Activated T-helper 2 cell treated with anti-CD3 and anti-CD28 coated beads, Interferon-gamma antibody, Interleukin-2, Interleukin-4, amounts not matched to agents 10 μg/mL and 5 μg/mL and 100 μg/mL, durations not matched to agents 14 hours and 24 hours and 36 hours (primary cell): ENCODE results near the gene KCNV2. TPM values are rescaled to one million over a fixed set of nuclear protein-coding genes. Genes with fewer than 3 reads are reported as not detected.
A peak's percentile ranks its signal among the peaks of the same experiment; 100 is the strongest.

Experiments
- DNase-seq: peaks from one replicate; pipeline ENCODE4 v3.0.0; 2021; ENCODE audit warnings: low spot score
- H3K27ac Mint-ChIP-seq: one replicate; pipeline ENCODE4 v1.8.0; 2021; ENCODE audit warnings: mixed read lengths
- H3K27me3 Mint-ChIP-seq: one replicate; pipeline ENCODE4 v1.8.0; 2021; ENCODE audit warnings: low read depth, mixed read lengths
- H3K36me3 Mint-ChIP-seq: one replicate; pipeline ENCODE4 v1.8.0; 2021; ENCODE audit warnings: low read depth, mixed read lengths
- H3K4me1 Mint-ChIP-seq: one replicate; pipeline ENCODE4 v1.8.0; 2021; ENCODE audit warnings: low read depth, mixed read lengths
- H3K4me3 Mint-ChIP-seq: one replicate; pipeline ENCODE4 v1.8.0; 2021; ENCODE audit warnings: low read depth, mild to moderate bottlenecking, moderate library complexity, mixed read lengths
- H3K9me3 Mint-ChIP-seq: one replicate; pipeline ENCODE4 v1.8.0; 2021; ENCODE audit warnings: mixed read lengths
- intact Hi-C: fragments of 100-400 bp; cut with micrococcal nuclease; formaldehyde crosslinking; loops from one replicate; pipeline ENCODE4 v1.15.1; 2023
- total RNA-seq: library from RNA; stranded (reverse); gene quantifications from 2 replicates; pipeline ENCODE4 v1.2.3, GENCODE V29; 2022

Gene KCNV2
- total RNA-seq, 1 donor from 2014 or later, result not detected

- intact Hi-C loops, result no loop called here
- H3K27ac Mint-ChIP-seq, result no peak overlapping the region
- H3K4me3 Mint-ChIP-seq, result no peak overlapping the region
- H3K4me1 Mint-ChIP-seq, result peaks cover 5% of the 10 kb centered on the region
- no peaks in the 10 kb centered on the region for H3K9me3 Mint-ChIP-seq
- no peaks in the 10 kb centered on the region for H3K27me3 Mint-ChIP-seq
- H3K36me3 Mint-ChIP-seq, result peaks cover 9% of the 10 kb centered on the region
- DNase-seq, result no peak
Observed at GRCh38 chr9:2743937-2744529, 26.7 kb downstream of the KCNV2 start.

GRCh38 chr9:2745560-2746380 is 28.5 kb downstream of the KCNV2 start:
- DNase-seq, result no peak
- peaks cover 20% of the 10 kb centered on the region for H3K36me3 Mint-ChIP-seq
- H3K27ac Mint-ChIP-seq, result peak overlapping the region; percentile 18
- H3K27me3 Mint-ChIP-seq, result no peaks in the 10 kb centered on the region
- H3K4me3 Mint-ChIP-seq, result no peak overlapping the region
- intact Hi-C loops, result no loop called here
- no peaks in the 10 kb centered on the region for H3K9me3 Mint-ChIP-seq
- peaks cover 5% of the 10 kb centered on the region for H3K4me1 Mint-ChIP-seq

GRCh38 chr9:2749485-2749884 is 32.2 kb downstream of the KCNV2 start:
- intact Hi-C loops, result no loop called here
- no peak overlapping the region for H3K27ac Mint-ChIP-seq
- no peak overlapping the region for H3K4me3 Mint-ChIP-seq
- peaks cover 11% of the 10 kb centered on the region for H3K4me1 Mint-ChIP-seq
- H3K27me3 Mint-ChIP-seq, result no peaks in the 10 kb centered on the region
- H3K9me3 Mint-ChIP-seq, result no peaks in the 10 kb centered on the region
- H3K36me3 Mint-ChIP-seq, result peaks cover 28% of the 10 kb centered on the region
- DNase-seq, result no peak

- intact Hi-C loops, result no loop called here
- Mint-ChIP-seq H3K4me3 (no peak overlapping the region), H3K27ac (no peak overlapping the region), H3K9me3 (no peaks in the 10 kb centered on the region), H3K36me3 (peaks cover 38% of the 10 kb centered on the region), H3K27me3 (no peaks in the 10 kb centered on the region), H3K4me1 (peaks cover 6% of the 10 kb centered on the region)
- DNase-seq, result no peak
Observed at GRCh38 chr9:2755285-2755684, 38.0 kb downstream of the KCNV2 start.

GRCh38 chr9:2758162-2758897 is 41.0 kb downstream of the KCNV2 start:
- no peak for DNase-seq
- Mint-ChIP-seq H3K9me3 (no peaks in the 10 kb centered on the region), H3K36me3 (peaks cover 44% of the 10 kb centered on the region), H3K27me3 (no peaks in the 10 kb centered on the region), H3K4me1 (peaks cover 13% of the 10 kb centered on the region), H3K4me3 (no peak overlapping the region), H3K27ac (no peak overlapping the region)
- intact Hi-C loops, result no loop called here

GRCh38 chr9:2758898-2759510 is 41.7 kb downstream of the KCNV2 start:
- Mint-ChIP-seq H3K27ac (no peak overlapping the region), H3K4me1 (peaks cover 17% of the 10 kb centered on the region), H3K9me3 (no peaks in the 10 kb centered on the region), H3K4me3 (no peak overlapping the region), H3K27me3 (no peaks in the 10 kb centered on the region), H3K36me3 (peaks cover 49% of the 10 kb centered on the region)
- DNase-seq, result no peak
- intact Hi-C loops, result no loop called here

GRCh38 chr9:2761424-2761823 is 44.1 kb downstream of the KCNV2 start:
- intact Hi-C loops, result loop anchor here (5.0 to 10.0 kb wide), 2 partner anchors 36 to 763 kb away; partner anchors contain the start of gene RFX3
- no peaks in the 10 kb centered on the region for H3K9me3 Mint-ChIP-seq
- DNase-seq, result no peak
- no peak overlapping the region for H3K27ac Mint-ChIP-seq
- peaks cover 33% of the 10 kb centered on the region for H3K4me1 Mint-ChIP-seq
- no peak overlapping the region for H3K4me3 Mint-ChIP-seq
- H3K27me3 Mint-ChIP-seq, result no peaks in the 10 kb centered on the region
- H3K36me3 Mint-ChIP-seq, result peaks cover 52% of the 10 kb centered on the region

- H3K4me3 Mint-ChIP-seq, result no peak overlapping the region
Observed at GRCh38 chr9:2764353-2764752, 47.0 kb downstream of the KCNV2 start.

GRCh38 chr9:2765250-2765880 is 48.1 kb downstream of the KCNV2 start:
- Mint-ChIP-seq H3K27me3 (no peaks in the 10 kb centered on the region), H3K4me1 (peaks cover 33% of the 10 kb centered on the region), H3K27ac (peak overlapping the region; percentile 90), H3K4me3 (no peak overlapping the region), H3K9me3 (no peaks in the 10 kb centered on the region), H3K36me3 (peaks cover 62% of the 10 kb centered on the region)
- intact Hi-C loops, result loop anchor here (2.0 to 10.0 kb wide), 3 partner anchors 51 to 759 kb away; partner anchors contain the start of genes PUM3 and RFX3
- DNase-seq, result no peak

More at GRCh38 chr9:2764353-2764752, 47.0 kb downstream of the KCNV2 start:
- Mint-ChIP-seq H3K9me3 (no peaks in the 10 kb centered on the region), H3K36me3 (peaks cover 63% of the 10 kb centered on the region), H3K27me3 (no peaks in the 10 kb centered on the region), H3K27ac (peak overlapping the region; percentile 91), H3K4me1 (peaks cover 33% of the 10 kb centered on the region)
- intact Hi-C loops, result loop anchor here (1.0 to 10.0 kb wide), 7 partner anchors 33 to 760 kb away; partner anchors contain the start of genes PUM3 and RFX3
- DNase-seq, result peak; percentile 55

- Mint-ChIP-seq H3K4me1 (peaks cover 30% of the 10 kb centered on the region), H3K36me3 (peaks cover 64% of the 10 kb centered on the region), H3K27ac (no peak overlapping the region), H3K4me3 (no peak overlapping the region), H3K27me3 (no peaks in the 10 kb centered on the region), H3K9me3 (peaks cover 7% of the 10 kb centered on the region)
- intact Hi-C loops, result loop anchor here (10.0 kb wide), 1 partner anchor 757 kb away; the partner anchor contains the start of gene RFX3
- DNase-seq, result no peak
Observed at GRCh38 chr9:2767800-2768677, 50.7 kb downstream of the KCNV2 start.

- H3K4me3 Mint-ChIP-seq, result no peak overlapping the region
- DNase-seq, result no peak
- H3K27ac Mint-ChIP-seq, result no peak overlapping the region
- H3K9me3 Mint-ChIP-seq, result peaks cover 35% of the 10 kb centered on the region
- peaks cover 77% of the 10 kb centered on the region for H3K36me3 Mint-ChIP-seq
- intact Hi-C loops, result no loop called here
- H3K27me3 Mint-ChIP-seq, result no peaks in the 10 kb centered on the region
- peaks cover 5% of the 10 kb centered on the region for H3K4me1 Mint-ChIP-seq
Observed at GRCh38 chr9:2771087-2771486, 53.8 kb downstream of the KCNV2 start.
